Vagina (tissue), 2 donors: ENCODE results near the gene RFTN1. TPM values are rescaled to one million over a fixed set of nuclear protein-coding genes. Genes with fewer than 3 reads are reported as not detected.

Experiments used
- DNase-seq, 2 donors: peaks; one replicate each; pipeline ENCODE4 v3.0.0-alpha.2; 2017; ENCODE audit errors: extremely low spot score in 2 of 2
- H3K27ac ChIP-seq: fragments of 200-600 bp; sonication (generic); one replicate; pipeline ENCODE4 v1.5.1; 2019
- H3K27me3 ChIP-seq: fragments of 200-600 bp; sonication (generic); one replicate; pipeline ENCODE4 v1.5.1; 2019
- H3K36me3 ChIP-seq, 2 donors: fragments of 200-600 bp; sonication (generic); one replicate each; pipeline ENCODE4 v1.5.1; 2017 to 2019
- H3K4me1 ChIP-seq: fragments of 200-600 bp; sonication (generic); one replicate; pipeline ENCODE4 v1.5.1; 2019
- H3K4me3 ChIP-seq, 2 donors: fragments of 200-600 bp; sonication (generic); 1 replicate in 1 of 2; 2 replicates in 1 of 2; pipeline ENCODE4 v1.5.1; 2016 to 2019
- H3K9me3 ChIP-seq: fragments of 200-600 bp; sonication (generic); one replicate; pipeline ENCODE4 v1.5.1; 2019
- CTCF ChIP-seq, 3 experiments: fragments of 450-650 bp in 2 of 3; fragments of 200-600 bp in 1 of 3; sonication (generic) in 1 of 3; IDR thresholded peaks; one replicate each; pipeline ENCODE4 v1.5.1; 2017 to 2019; ENCODE audit warnings: antibody characterized with exemption in 3 of 3, mild to moderate bottlenecking in 2 of 3, moderate library complexity in 2 of 3
- POLR2A ChIP-seq, 2 donors: fragments of 450-650 bp; IDR thresholded peaks; one replicate each; pipeline ENCODE4 v1.6.1; 2017; ENCODE audit warnings: antibody characterized with exemption in 2 of 2, mild to moderate bottlenecking in 2 of 2, moderate library complexity in 2 of 2
- POLR2AphosphoS5 ChIP-seq, 2 donors: sonication (generic); formaldehyde crosslinking; IDR thresholded peaks; one replicate each; pipeline ENCODE4 v1.9.0; 2017; ENCODE audit warnings: antibody characterized with exemption in 2 of 2, mild to moderate bottlenecking in 2 of 2, low read depth in 1 of 2; ENCODE audit not compliant: insufficient read depth in 1 of 2
- intact Hi-C: fragments of 100-400 bp; cut with DNase I; formaldehyde crosslinking; loops from one replicate; pipeline ENCODE4 v1.15.1; 2023
- total RNA-seq: library from RNA; depleted of rRNA; stranded (reverse); fragments of >200 nt; gene quantifications from one replicate; pipeline ENCODE4 v1.2.3, GENCODE V29; 2016

The RFTN1 gene
- total RNA-seq, 1 donor from 2014 or later, result 47.4 TPM

GRCh38 chr3:16352428-16352827 is 161.1 kb downstream of the RFTN1 start:
- H3K36me3 ChIP-seq, result no peaks in the 10 kb centered on the region
- no peak for DNase-seq
- TF ChIP-seq POLR2AphosphoS5 (IDR thresholded peaks at IDR 0.05; ENCODE audit: insufficient read depth in 1 of 2, low read depth in 1 of 2) (no peak), POLR2A (IDR thresholded peaks at IDR 0.05) (no peak), CTCF (IDR thresholded peaks at IDR 0.05) (no peak)
- peaks cover 10% of the 10 kb centered on the region for H3K4me1 ChIP-seq
- no peak overlapping the region for H3K27ac ChIP-seq
- H3K4me3 ChIP-seq, result no peak overlapping the region
- H3K9me3 ChIP-seq, result no peaks in the 10 kb centered on the region
- intact Hi-C loops, result no loop called here
- H3K27me3 ChIP-seq, result no peaks in the 10 kb centered on the region

GRCh38 chr3:16350597-16351318 is 162.7 kb downstream of the RFTN1 start:
- H3K27ac ChIP-seq, result peak overlapping the region; percentile 10
- H3K9me3 ChIP-seq, result no peaks in the 10 kb centered on the region
- DNase-seq, result no peak
- no peaks in the 10 kb centered on the region for H3K27me3 ChIP-seq
- no peak overlapping the region for H3K4me3 ChIP-seq
- TF ChIP-seq POLR2A (IDR thresholded peaks at IDR 0.05) (no peak), POLR2AphosphoS5 (IDR thresholded peaks at IDR 0.05; ENCODE audit: insufficient read depth in 1 of 2, low read depth in 1 of 2) (no peak), CTCF (IDR thresholded peaks at IDR 0.05) (no peak)
- H3K36me3 ChIP-seq, result no peaks in the 10 kb centered on the region
- intact Hi-C loops, result no loop called here
- peaks cover 10% of the 10 kb centered on the region for H3K4me1 ChIP-seq

- Histone ChIP-seq H3K9me3 (no peaks in the 10 kb centered on the region), H3K4me3 (no peak overlapping the region), H3K27ac (no peak overlapping the region), H3K4me1 (peaks cover 10% of the 10 kb centered on the region), H3K36me3 (no peaks in the 10 kb centered on the region), H3K27me3 (no peaks in the 10 kb centered on the region)
- intact Hi-C loops, result no loop called here
- DNase-seq, result no peak
- TF ChIP-seq CTCF (IDR thresholded peaks at IDR 0.05), result no peak
- TF ChIP-seq POLR2AphosphoS5 (IDR thresholded peaks at IDR 0.05; ENCODE audit: insufficient read depth in 1 of 2, low read depth in 1 of 2), result no peak
- no peak for TF ChIP-seq POLR2A (IDR thresholded peaks at IDR 0.05)
These were observed 163.4 kb downstream of the RFTN1 start for GRCh38 chr3:16349986-16350596.

- H3K36me3 ChIP-seq, result no peaks in the 10 kb centered on the region
- no peaks in the 10 kb centered on the region for H3K27me3 ChIP-seq
- TF ChIP-seq CTCF (IDR thresholded peaks at IDR 0.05), result no peak
- TF ChIP-seq POLR2A (IDR thresholded peaks at IDR 0.05), result no peak
- TF ChIP-seq POLR2AphosphoS5 (IDR thresholded peaks at IDR 0.05; ENCODE audit: insufficient read depth in 1 of 2, low read depth in 1 of 2), result no peak
- no peak overlapping the region for H3K4me3 ChIP-seq
- intact Hi-C loops, result no loop called here
- DNase-seq, result no peak
- H3K27ac ChIP-seq, result no peak overlapping the region
- peaks cover 10% of the 10 kb centered on the region for H3K4me1 ChIP-seq
- H3K9me3 ChIP-seq, result no peaks in the 10 kb centered on the region
These were observed 166.0 kb downstream of the RFTN1 start for GRCh38 chr3:16347548-16347947.
